Testis (tissue), 3 donors: ENCODE measurements around the gene IFI27L2. TPM values are rescaled to one million over a fixed set of nuclear protein-coding genes. Genes with fewer than 3 reads are reported as not detected.

Experiments
- DNase-seq: peaks from one replicate; pipeline ENCODE4 v3.0.0-alpha.2; 2019
- H3K27ac ChIP-seq, 2 donors: fragments of 200-600 bp; sonication (generic); one replicate each; pipeline ENCODE4 v1.5.1; 2019
- H3K27me3 ChIP-seq: fragments of 200-600 bp; sonication (generic); one replicate; pipeline ENCODE4 v1.5.1; 2019
- H3K36me3 ChIP-seq: fragments of 200-600 bp; sonication (generic); one replicate; pipeline ENCODE4 v1.5.1; 2017; ENCODE audit warnings: low read depth; ENCODE audit errors: missing control alignments
- H3K4me1 ChIP-seq: fragments of 200-600 bp; sonication (generic); one replicate; pipeline ENCODE4 v1.5.1; 2019
- H3K4me3 ChIP-seq, 2 donors: fragments of 200-600 bp; sonication (generic); one replicate each; pipeline ENCODE4 v1.5.1; 2017 to 2019
- H3K9me3 ChIP-seq: fragments of 200-600 bp; sonication (generic); one replicate; pipeline ENCODE4 v1.5.1; 2017
- CTCF ChIP-seq, 3 experiments: fragments of 450-650 bp in 2 of 3; fragments of 200-600 bp in 1 of 3; sonication (generic) in 1 of 3; IDR thresholded peaks; one replicate each; pipeline ENCODE4 v1.5.1; 2016 to 2019; ENCODE audit warnings: antibody characterized with exemption in 3 of 3, mild to moderate bottlenecking in 2 of 3, moderate library complexity in 1 of 3
- POLR2A ChIP-seq: fragments of 450-650 bp; IDR thresholded peaks from one replicate; pipeline ENCODE4 v1.6.1; 2017; ENCODE audit warnings: antibody characterized with exemption, mild to moderate bottlenecking, moderate library complexity
- WGBS, 2 donors: methylation state at CpG; one replicate each; pipeline ENCODE4 v1.1.5; 2018; 5-methylcytosine and 5-hydroxymethylcytosine counted together
- intact Hi-C: fragments of 100-400 bp; cut with DNase I; formaldehyde crosslinking; loops from one replicate; pipeline ENCODE4 v1.15.1; 2023; ENCODE audit warnings: low total_unique reads
- polyA plus RNA-seq: library from polyadenylated mRNA; stranded (reverse); fragments of 350-450 nt; fragmentation: Illumina TruSeq; extraction: RNeasy Lipid Tissue Mini Kit (QIAGEN cat#74804); gene quantifications from one replicate; pipeline ENCODE4 v1.2.3, GENCODE V29; 2014; ENCODE audit warnings: low read depth, low replicate concordance; ENCODE audit not compliant: insufficient read depth
- total RNA-seq, 2 donors: library from RNA; depleted of rRNA; stranded (reverse); fragments of >200 nt; gene quantifications; one replicate each; pipeline ENCODE4 v1.2.3, GENCODE V29; 2016

Gene IFI27L2
- total and polyA plus RNA-seq, 3 donors from 2014 or later = 71.8 to 187 (median 182) TPM

DNA sequence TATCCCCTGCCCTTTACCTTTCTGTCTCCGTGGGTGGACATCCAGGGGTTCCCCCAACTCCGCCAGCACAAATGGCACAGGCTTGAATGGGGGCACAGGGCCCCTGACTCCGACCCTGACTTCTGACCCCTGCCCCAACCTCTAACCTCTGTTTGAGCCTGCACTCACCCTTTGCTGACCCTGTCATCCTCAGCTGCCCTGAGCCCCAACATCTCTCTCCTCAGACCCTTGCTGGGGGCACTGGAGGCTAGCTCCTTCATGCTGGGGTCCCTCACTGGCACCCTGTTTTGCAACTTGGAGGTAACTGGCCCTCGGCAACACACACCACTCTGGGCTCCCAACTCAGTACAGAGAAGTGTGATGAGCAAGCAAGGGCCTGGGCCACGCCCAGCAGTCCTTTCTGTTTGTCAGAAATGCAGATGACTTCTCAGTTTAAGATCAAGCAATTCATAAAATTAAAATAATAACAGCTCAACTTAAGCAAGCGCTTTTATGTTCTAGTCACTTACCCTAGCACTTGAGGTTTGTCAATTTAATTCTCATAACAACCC lies 16.8 kb downstream of the IFI27L2 start:
- no peaks in the 10 kb centered on the region for H3K9me3 ChIP-seq
- intact Hi-C loops = no loop called here
- WGBS, 2 donors = 81 to 90% methylated on average over 6 of the region's 6 CpGs
- peak overlapping the region; percentile 86 to 91 for H3K27ac ChIP-seq
- peaks cover 43% of the 10 kb centered on the region for H3K4me1 ChIP-seq
- H3K36me3 ChIP-seq = no peaks in the 10 kb centered on the region
- TF ChIP-seq CTCF (IDR thresholded peaks at IDR 0.05) (no peak), POLR2A (no peak)
- peak; percentile 18 for DNase-seq
- no peaks in the 10 kb centered on the region for H3K27me3 ChIP-seq
- peak overlapping the region in 1 of 2 donors; percentile 57 for H3K4me3 ChIP-seq

DNA sequence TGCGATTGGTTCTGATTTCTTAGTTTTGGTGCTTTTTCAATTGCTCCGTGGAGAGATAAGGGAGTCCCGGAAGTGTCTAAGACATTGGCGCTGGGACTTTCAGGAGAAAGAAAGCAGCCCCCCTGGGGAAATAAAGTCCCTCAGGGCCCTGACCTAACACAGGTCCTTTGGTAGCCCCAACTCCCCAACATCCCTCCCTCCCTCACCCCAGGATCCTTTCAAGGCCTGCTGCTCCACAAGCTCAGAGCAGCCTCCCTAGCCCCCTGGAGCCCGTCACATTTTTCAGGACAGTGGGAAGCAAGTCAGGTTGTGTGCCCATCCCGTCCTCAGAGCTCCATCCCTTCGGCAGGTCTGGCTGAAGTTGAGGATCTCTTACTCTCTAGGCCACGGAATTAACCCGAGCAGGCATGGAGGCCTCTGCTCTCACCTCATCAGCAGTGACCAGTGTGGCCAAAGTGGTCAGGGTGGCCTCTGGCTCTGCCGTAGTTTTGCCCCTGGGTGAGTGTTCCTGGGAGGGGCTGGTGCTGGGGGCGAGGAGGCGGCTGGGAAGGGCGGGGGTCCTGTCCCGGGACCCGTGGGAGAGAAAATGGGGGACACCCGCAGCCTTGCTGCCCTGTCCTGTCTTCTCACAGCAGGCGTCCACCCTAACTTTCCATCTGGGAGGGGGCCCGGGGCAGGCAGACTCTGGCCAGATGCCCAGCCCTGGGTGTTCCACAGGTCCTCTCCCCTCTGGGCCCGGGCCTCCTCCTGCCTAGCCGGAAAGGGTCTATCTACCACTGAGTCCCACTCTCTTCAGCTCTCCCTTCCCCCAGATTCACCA lies 17.9 kb downstream of the IFI27L2 start:
- H3K36me3 ChIP-seq = no peaks in the 10 kb centered on the region
- peak overlapping the region; percentile 22 to 57 for H3K4me3 ChIP-seq
- peaks cover 43% of the 10 kb centered on the region for H3K4me1 ChIP-seq
- intact Hi-C loops = no loop called here
- H3K27ac ChIP-seq = peak overlapping the region; percentile 86 to 91
- peak; percentile 21 for DNase-seq
- 79 to 87% methylated on average over 18 to 20 of the region's 20 CpGs for WGBS, 2 donors
- TF ChIP-seq CTCF (IDR thresholded peaks at IDR 0.05) = no peak
- no peak for TF ChIP-seq POLR2A
- no peaks in the 10 kb centered on the region for H3K27me3 ChIP-seq
- no peaks in the 10 kb centered on the region for H3K9me3 ChIP-seq

DNA sequence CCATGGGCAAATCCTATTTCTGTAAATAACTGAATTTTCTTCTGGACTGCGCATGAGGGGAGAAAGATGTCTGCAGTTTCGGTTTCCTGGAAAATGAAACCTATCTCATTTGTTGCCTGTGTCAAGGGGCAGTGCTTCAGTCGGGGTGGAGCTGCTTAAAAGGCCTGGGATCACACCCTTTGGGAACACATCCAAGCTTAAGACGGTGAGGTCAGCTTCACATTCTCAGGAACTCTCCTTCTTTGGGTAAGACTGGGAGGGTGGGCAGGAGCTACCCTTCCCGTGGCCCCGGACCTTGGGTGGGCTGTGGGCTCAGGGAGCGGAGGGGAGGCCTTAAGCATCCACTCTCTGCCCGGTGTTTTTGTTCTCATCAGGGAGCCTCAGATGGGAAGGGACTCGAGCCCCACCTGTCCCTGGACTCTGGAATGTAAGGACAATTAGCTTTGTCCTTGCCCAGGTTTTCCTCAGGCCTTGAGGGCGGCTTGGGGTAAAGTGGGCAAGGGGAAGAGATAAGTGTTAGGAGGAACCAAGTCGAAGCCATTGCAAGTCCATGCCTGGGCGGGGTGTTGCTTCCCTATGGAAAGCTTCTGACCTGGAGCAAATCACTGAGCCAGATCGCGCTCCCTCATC lies 18.7 kb downstream of the IFI27L2 start, which contains the start of gene IFI27:
IFI27 (plus strand) TSS at position 185 of the 630 bp plus-strand sequence.
- peaks cover 43% of the 10 kb centered on the region for H3K4me1 ChIP-seq
- H3K36me3 ChIP-seq = no peaks in the 10 kb centered on the region
- intact Hi-C loops = no loop called here
- H3K27ac ChIP-seq = peak within 1 kb of the TSS; percentile 86 to 91
- no peaks in the 10 kb centered on the region for H3K9me3 ChIP-seq
- DNase-seq = peak; percentile 87
- peak within 1 kb of the TSS; percentile 22 to 57 for H3K4me3 ChIP-seq
- 59 to 77% methylated on average over 14 of the region's 14 CpGs for WGBS, 2 donors
- H3K27me3 ChIP-seq = no peaks in the 10 kb centered on the region
- TF ChIP-seq CTCF (IDR thresholded peaks at IDR 0.05) (no peak), POLR2A (no peak)

GRCh38 chr14:94109915-94110250 lies 19.5 kb downstream of the IFI27L2 start:
- intact Hi-C loops = no loop called here
- peaks cover 37% of the 10 kb centered on the region for H3K4me1 ChIP-seq
- no peaks in the 10 kb centered on the region for H3K27me3 ChIP-seq
- TF ChIP-seq POLR2A (no peak), CTCF (IDR thresholded peaks at IDR 0.05) (no peak)
- no peaks in the 10 kb centered on the region for H3K36me3 ChIP-seq
- H3K27ac ChIP-seq = peak overlapping the region; percentile 86 to 91
- H3K9me3 ChIP-seq = no peaks in the 10 kb centered on the region
- DNase-seq = no peak
- no peak overlapping the region for H3K4me3 ChIP-seq
- WGBS, 2 donors = 83 to 100% methylated on average over 2 of the region's 2 CpGs
